T-helper 2 cell (primary cell): ENCODE results near the gene RIPPLY1.
"Not testable (repeated sequence)": the region's sequence is repeated elsewhere in the genome, so short reads cannot be mapped to it uniquely, and the experiment has no call there.

Source experiments
- DNase-seq, 5 experiments: peaks; one replicate each; pipeline versions ENCODE4 v3.0.0 to v3.0.0-alpha.2; 2012 to 2022

The RIPPLY1 gene

DNA sequence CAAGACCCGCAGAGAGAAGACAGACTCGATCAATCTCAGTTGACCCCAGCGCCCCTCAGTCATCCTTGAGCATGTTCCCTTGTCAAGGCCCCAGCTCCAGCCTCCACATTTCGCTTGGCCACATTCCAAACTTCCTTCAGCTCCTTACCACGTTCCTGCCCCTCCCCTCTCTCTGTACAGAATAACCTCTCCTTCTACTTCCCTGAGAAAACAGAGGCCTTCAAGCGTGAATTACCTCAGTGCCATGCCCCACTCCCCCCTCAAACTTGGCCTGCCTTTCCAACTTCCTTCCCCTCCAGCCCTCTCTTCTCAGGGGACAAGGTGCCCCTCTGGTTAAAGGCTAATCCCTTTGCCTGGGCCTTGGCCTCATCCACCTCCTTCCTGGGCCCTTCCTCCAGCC, 3.2 kb upstream of the RIPPLY1 start:
- DNase-seq, result no peak

DNA sequence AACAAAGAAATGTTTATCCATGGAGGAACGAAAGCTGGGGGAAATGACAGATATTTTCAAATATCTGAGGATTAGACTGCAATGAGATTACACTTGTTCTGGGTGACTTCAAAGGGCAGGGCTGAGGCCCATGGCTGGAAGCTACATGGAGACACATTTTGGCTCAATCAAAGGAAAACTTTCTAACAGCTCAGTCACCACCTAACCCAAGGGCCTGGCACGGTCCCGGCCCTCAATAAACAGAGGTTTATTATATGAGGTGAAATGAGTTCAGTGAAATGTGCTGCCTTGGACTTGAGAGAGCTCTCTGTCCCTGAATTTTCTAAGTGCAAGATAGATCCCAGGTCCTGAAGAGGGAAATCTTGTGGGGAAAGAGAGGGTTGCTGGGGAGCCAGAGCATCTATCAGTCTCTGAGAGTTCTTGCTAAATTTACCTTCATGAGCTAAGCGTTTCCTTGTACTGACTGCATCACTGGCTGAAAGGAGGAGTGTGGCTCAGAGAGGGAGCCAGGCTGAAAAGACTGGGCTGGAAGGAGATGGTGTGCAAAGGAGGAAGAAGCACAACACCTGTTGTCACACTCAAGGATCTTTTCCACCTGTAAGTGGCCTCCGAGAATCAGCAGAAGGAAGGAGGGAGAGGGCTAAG, 2.0 kb upstream of the RIPPLY1 start:
- DNase-seq, result no peak

DNA sequence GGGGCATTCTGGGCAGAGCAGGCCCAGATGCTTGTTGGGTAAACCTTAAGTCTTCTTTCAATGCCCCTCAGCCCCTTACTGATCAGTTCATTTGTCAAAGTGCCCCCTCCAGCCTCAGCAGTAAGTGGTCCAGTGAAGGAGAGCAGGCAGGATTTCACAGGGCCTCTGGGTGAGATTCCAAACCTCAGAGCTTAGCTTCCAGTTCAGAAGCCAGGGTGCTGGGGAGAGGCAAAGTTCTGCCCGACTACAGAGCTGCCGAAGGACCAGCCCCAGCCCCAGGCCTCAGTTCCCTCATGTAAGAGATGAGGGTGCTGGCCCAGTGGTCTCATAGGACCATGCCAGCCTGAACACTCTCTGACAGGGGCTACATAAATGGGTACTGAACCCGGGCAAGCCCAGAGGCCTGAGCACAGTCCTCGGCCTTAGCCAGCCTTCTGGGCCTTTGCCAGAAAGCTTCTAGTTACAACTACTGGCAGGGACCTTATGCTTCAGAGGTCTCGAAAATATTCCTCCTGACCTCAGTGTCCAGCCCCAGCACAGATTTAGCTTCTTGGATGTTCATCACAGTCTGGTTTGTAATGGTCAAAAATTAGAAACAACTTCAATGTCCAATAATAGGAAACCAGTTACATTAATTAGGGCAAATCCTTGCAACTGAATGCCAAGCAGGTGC, 851 bp upstream of the RIPPLY1 start:
- no peak for DNase-seq

DNA sequence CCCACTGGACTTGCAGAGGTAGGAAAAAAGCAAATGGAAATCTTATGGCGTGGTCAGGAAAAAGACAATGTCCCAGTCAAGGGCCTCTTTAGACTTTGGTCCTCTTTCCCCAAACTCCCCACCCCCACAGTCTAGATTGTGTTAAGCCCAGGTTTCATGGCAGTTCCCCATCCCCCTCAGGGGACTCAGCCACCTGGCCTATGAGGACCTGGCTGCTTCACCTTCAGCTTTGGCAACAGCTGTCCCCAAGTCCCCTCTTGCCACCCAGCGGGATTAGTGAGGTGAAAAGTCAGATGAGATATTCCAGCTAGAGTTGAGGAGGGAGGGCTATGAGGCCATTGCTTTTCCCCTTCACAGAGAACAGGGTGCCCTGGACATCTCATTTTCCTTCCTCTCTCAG, 457 bp downstream of the RIPPLY1 start:
- DNase-seq, result no peak

DNA sequence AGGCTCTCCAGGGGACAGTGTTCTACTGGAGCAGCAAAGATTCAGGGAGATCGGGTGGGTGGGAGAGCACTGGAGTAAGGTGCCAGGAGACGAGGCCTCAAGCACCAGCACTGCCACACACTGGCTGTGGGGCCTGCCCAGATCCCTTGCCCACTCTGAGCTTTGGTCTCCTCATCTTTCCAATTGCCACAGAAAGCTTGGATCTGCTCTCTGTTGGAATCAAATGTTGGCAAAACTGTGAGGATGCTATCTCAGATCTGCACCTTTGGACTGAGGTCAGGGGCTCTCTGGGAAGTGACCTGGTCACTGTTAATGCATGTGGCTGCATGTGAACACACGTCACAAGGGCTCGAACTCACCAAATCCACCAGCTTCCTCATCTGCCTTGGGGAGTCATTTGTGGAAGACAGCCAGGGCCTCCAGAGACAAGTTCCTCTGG, 1.3 kb downstream of the RIPPLY1 start:
- no peak for DNase-seq

DNA sequence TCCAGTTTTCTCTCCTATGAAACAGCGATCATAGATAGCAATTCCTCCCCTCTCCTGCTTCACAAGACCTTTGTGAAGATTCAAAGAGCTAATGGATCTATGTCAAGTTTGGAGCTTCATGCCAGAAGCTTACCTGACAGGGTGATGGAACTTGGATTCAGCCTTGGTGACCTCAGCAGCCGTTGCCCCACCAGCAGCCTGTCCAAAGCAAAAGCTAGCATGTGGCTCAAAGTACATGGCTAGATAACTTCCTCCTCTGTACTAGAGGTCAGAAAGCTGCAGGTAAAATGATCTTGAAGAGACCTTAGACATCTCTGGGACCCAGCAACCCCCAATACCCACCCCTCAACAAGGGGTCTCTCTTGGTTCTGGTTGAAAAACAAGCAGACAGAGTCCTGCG, 1.8 kb downstream of the RIPPLY1 start:
- DNase-seq, result no peak

DNA sequence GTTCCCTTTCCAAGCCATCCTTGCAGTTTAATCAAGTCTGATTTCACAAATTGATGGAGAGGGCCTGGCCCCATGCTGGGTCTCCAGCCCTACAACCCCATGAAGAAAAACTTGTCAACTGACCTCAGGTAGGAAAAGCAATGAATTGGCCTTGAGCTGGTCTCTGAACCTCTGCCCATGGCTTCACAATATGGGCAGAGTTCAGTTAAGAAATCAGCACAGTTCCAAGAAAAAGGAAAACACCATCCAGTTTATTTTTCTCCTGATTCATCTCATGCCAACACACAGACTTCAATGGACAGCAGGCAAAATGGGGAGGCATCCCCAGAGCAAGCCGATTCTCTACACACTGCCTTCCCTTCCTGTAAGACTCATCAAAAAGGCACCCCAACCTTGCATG, 3.3 kb downstream of the RIPPLY1 start:
- DNase-seq, result no peak

DNA sequence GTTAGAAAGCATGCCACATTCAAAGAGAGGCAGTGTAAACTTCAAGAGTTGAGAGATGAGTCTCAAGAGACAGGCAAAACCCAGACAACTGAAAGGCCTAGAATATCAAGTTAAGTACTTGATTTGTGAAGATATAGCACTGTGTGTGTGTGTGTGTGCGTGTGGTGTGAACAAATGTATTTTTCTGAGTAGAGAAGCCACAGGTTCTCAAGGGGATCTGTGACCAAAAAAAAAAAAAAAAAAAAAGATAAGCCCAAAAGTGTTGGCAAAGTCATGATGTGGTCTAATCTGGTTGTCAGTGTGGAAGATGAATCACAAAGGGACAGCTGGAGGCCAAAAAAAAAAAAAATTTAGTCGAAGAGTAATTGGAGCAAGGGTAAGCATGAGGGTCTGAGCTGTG, 3.9 kb downstream of the RIPPLY1 start:
- DNase-seq, result peak in 1 of 5 experiments; percentile 21

DNA sequence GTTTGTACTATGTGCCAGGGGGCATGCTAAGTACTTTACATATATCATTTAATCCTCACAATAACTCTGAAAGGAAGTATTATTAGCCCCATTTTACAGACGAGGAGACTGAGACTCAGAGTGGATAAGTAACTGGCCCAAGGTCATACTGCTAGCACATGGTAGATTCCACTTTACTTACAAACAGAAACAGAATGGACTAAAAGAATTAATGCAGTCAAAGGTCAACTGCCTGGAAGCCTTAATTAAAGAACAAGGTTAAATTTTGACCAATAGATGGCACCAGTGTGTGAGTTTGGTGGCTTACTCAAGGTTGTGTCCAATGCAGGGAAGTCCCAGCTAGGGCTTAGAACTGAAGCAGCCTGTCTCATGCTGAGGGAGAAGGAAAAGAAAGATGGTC, 4.7 kb downstream of the RIPPLY1 start:
- DNase-seq, result peak in 1 of 5 experiments; percentile 42

DNA sequence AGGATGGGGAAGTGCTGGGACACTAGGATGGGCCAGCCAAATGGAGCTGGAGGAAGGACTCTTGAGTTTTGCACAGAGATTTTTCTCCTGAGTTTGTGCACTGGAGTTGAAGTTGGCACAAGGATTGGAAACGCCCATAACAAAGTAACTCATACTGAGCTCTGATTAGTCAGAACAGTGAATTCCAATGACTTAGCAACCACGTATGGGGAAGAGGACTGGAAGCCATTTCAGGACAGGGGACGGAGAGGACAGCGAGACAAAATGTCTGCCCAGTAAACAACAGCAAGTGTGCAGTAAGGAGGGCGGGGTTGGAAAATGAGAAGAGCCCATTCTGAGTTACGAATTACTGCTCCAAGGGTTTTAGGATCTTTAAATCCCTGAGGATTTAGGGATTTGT, 5.9 kb downstream of the RIPPLY1 start:
- no peak for DNase-seq

DNA sequence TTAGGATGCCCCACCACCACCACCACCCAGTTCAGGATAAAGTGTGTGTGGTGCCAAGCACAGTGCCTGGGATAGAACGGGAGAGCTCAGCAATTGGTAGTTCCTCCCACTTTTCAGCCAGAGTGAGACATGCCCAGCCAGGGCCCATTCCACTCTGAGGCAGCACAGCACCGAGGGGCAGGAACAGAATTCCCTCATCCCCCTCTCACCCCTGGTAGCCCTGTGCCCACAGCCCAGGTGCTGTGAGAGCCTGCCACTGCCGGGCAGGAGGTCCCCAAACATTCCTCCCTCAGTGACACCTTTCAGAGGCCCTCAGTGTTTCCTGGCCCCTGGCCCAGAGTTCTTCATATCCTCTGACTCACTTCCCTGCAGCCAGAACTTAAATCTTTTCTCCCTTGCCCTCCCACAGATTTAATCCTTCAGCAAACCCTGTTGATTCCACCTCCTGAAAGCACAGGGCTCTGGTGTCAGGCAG, 8.1 kb downstream of the RIPPLY1 start:
- DNase-seq, result no peak

DNA sequence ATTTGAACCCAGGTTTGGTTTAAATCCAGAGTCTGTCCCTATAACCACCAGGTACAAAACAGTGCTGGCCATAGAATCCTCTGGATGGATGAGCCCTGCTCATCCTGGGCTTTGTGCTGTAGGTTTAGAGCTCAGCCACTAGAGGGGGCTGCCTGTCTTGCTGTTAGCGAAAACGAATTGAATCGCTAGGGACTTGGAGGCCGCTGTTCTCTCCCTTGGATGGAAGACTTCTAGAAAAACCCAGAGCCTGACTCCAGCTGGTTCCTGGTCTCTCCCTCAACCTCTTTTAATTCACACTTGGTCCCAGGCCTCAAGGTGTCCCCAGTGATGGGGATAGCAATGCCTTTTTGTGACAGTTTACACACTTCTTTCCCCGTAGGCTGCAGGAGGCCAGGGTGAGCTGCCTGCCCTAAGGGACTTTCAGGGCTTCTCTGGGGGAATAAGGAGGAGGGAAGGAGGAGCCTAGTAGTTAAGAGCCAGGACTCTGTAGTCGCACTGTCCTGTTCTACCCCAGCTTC, 8.7 kb downstream of the RIPPLY1 start:
- DNase-seq, result peak in 4 of 5 experiments; percentile 5 to 52 (median 15)

DNA sequence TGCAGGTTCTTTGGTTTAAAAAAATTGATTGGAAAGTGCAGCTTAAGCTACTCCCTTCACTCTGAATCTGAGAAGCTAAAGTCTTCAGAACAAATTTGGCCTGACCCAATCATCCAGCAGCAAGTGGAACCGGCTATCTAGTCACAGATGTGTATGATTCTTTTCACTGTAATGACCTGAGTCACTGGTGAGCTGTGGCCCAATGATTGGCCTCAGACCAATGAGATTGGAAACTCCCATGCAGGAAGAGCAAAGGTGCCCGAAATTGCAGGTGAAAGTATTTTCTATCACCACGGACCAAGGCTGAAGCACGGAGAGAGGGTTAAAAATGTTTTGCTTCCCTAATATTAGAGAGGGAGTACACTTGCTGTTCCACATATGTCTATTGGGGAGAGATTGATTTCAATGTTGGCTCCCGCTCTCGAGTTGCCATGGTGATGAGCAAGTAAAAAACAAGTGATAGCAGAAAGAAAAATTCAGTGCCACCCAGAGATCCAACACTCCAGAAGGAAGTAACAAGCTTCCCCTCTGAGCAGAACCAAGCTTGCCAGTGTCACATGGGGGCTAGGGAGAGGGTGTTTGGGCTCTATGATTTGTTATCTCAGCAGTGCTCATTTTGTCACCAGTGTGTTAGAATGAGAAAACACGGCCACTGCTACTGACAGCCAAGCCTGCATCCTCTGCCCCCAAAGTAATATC, 11.2 kb downstream of the RIPPLY1 start:
- DNase-seq, result no peak

DNA sequence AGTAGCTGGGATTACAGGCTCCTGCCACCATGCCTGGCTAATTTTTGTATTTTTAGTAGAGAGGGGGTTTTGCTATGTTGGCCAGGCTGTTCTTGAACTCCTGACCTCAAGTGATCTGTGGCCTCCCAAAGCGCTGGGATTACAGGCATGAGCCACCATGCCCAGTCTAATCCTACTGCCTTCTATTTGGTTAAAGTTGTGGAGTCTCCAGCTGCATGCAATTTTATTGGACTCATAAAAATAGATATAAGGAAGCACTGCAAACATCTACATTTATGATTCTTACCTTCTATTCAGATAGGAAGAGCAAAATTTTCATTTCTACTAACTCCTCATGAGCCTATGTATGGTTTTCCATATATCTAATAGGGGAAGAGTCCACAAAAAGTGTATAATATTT, 13.7 kb downstream of the RIPPLY1 start:
- DNase-seq, result no peak

DNA sequence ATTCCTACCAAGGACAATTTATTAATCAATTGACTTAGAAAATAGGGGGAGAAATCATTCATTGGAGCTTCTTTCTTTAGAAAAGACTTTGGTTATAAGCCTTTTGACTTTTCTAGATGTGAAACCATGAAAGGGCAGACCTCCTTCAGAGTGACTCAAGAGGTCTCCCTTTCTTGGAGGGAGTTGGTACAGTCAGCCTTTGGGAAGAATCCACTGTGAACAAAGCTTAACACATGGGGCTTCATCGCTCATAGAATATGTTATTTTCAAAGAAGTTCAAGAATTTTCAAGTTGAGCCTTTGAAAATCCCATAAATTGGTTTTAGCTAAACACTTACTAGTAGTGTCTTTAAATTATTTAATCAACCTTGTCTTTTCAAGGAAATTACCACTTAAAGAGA, 28.0 kb downstream of the RIPPLY1 start:
- no peak for DNase-seq

DNA sequence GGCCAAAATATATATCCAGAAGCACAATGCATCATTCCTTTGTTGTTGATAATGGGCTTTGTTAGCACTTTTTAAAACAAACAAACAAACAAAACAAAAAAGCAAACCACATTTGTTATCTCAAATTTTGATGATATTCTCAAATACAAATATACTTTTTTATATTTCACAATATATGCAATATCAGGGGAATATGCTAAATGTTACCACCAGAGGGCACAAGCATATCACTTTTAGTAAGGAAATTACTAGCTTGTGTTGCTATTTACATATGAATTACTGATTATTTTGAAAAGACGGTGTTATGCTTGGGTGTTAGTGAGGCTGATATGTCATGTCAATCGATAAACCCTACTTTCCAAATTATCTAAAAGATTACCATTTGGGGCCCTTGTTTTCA, 29.1 kb downstream of the RIPPLY1 start:
- peak in 1 of 5 experiments; percentile 15 for DNase-seq

DNA sequence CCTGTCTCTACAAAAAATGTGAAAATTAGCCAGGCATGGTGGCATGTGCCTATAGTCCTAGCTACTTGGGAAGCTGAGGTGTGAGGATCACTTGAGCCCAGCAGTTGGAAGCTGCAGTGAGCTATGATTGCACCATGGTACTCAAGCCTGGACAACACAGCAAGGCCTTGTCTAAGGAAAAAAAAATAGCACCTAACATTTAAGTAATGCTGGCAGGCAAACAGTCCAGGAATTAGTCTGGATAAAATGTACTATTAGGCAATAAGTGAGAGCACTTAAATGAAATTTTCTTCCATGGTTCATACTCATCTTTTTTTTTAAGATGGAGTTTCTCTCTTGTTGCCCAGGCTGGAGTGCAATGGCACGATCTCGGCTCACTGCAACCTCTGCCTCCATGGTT, 30.3 kb downstream of the RIPPLY1 start:
- not testable (repeated sequence) for DNase-seq

DNA sequence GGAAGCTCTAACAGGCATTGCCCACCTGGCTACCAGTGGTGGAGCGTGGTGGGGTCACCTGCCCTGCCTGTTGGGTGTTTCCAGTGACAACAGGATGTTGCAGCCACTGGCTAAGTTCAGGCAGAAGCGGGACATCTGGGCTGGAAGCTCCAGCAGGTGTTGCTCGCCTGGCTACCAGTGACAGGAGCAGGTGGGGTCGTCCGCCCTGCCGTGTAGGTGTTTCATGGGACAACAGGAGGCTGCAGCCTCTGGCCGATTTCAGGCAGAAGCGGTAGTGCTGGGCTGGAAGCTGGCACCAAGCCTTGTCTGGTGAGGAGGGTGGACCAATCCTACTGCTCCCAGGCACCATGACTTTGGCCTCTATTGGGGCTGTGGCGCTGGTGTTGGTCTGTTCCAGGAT, 39.4 kb downstream of the RIPPLY1 start:
- DNase-seq, result no peak

DNA sequence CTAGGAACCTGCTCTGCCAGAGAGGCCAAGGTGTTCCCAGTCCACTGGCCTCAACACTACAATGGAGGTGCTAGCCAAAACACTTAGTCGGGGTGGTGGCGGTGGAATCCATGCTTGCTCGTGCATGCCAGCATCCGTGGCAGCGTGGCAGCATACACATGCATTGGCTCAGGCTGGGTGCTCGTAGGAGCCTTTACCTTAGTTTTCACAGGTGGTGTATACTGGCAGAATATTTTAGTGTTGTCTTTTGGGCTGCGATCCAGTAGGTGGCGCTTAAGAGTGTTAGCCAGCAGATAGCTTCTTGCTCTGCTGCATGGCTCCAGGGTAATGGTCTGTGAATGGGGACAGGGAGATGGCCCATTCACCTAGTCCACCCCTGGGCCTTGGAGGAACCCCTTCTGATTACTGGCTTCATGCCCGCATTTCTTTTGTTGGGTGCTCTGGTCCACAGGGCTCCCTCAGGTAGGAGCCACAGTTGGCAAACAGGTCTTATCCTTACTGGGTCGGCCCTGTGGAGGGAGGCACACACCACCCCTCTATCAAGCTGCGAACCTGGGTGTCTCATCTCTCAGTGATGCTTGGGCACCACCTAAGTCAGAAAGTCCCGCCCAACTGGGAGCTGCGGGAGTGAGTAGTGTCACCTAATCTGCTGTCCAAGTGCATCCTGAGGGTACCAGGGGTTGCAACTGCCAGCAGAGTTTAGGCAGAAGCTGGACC, 40.0 kb downstream of the RIPPLY1 start:
- DNase-seq, result peak in 1 of 5 experiments; percentile 18
